B cell (primary cell): Measurements from ENCODE around the gene INTS15.

Experiments
- EZH2 ChIP-seq: IDR thresholded peaks from 2 replicates; pipeline ENCODE4 v1.6.1; 2012; ENCODE audit warnings: borderline replicate concordance, low read depth, mild to moderate bottlenecking, moderate library complexity, low read length; ENCODE audit not compliant: insufficient read depth, poor library complexity, severe bottlenecking
- TF ChIP-seq, protein P1 (sequence below): fragments of 200-600 bp; IDR thresholded peaks from one replicate; pipeline ENCODE4 v1.8.0; 2022; ENCODE audit warnings: antibody characterized with exemption, mild to moderate bottlenecking

DNA sequence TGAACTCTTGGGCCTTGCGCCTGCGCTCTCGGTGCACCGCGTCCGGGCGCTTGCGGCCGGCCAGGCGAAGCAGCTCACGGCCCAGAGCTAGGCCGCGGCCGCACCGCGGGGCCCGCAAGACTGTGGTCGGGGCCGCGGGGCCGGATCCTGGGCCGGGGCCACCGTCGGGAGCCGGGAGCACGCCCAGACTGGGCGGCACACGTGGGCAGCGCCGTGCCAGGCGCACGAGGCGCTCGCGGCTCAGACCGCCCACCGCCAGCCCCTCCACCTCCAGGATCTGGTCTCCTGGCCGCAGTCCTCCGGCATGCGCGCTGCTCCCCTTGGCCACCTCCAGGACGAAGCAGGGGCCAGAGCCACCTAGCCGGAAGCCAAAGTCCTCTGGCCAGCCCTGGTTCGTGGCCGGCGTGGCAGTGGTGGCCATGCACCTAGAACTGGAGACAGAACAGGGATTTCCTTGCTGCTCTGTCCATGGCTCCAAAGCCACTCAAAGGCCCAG lies 38.8 kb upstream of the INTS15 start, which contains the start of gene GRID2IP:
- TF ChIP-seq, protein P1, sequence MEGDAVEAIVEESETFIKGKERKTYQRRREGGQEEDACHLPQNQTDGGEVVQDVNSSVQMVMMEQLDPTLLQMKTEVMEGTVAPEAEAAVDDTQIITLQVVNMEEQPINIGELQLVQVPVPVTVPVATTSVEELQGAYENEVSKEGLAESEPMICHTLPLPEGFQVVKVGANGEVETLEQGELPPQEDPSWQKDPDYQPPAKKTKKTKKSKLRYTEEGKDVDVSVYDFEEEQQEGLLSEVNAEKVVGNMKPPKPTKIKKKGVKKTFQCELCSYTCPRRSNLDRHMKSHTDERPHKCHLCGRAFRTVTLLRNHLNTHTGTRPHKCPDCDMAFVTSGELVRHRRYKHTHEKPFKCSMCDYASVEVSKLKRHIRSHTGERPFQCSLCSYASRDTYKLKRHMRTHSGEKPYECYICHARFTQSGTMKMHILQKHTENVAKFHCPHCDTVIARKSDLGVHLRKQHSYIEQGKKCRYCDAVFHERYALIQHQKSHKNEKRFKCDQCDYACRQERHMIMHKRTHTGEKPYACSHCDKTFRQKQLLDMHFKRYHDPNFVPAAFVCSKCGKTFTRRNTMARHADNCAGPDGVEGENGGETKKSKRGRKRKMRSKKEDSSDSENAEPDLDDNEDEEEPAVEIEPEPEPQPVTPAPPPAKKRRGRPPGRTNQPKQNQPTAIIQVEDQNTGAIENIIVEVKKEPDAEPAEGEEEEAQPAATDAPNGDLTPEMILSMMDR, result no peak
- TF ChIP-seq EZH2, result no peak
